ENCODE data around the gene KCNAB3.

DNA sequence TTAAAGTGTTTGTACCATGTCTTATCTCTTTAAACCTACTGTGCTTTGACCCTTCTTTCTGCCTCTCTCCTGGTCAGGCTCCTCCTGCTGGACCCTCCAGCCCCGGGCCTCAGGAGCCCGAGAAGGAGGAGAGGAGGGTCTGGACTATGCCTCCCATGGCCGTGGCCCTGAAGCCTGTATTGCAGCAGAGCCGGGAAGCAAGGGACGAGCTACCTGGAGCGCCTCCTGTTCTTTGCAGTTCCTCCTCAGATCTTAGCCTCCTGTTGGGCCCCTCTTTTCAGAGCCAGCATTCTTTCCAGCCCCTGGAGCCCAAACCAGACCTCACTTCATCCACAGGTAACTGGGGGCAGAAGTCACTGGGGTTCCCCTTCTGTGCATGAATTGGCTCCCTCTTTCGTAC, 16.0 kb upstream of the KCNAB3 start:
- TF ChIP-seq, protein P1, sequence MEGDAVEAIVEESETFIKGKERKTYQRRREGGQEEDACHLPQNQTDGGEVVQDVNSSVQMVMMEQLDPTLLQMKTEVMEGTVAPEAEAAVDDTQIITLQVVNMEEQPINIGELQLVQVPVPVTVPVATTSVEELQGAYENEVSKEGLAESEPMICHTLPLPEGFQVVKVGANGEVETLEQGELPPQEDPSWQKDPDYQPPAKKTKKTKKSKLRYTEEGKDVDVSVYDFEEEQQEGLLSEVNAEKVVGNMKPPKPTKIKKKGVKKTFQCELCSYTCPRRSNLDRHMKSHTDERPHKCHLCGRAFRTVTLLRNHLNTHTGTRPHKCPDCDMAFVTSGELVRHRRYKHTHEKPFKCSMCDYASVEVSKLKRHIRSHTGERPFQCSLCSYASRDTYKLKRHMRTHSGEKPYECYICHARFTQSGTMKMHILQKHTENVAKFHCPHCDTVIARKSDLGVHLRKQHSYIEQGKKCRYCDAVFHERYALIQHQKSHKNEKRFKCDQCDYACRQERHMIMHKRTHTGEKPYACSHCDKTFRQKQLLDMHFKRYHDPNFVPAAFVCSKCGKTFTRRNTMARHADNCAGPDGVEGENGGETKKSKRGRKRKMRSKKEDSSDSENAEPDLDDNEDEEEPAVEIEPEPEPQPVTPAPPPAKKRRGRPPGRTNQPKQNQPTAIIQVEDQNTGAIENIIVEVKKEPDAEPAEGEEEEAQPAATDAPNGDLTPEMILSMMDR (IDR thresholded peaks at IDR 0.05), result no peak
- TF ChIP-seq POLR2AphosphoS5 (IDR thresholded peaks at IDR 0.05) (no peak), POLR2A (IDR thresholded peaks at IDR 0.05) (no peak)
